HG03469 (cell line): ENCODE measurements around the gene NR1D1.
A peak's percentile ranks its signal among the peaks of the same experiment; 100 is the strongest.
"Not testable (repeated sequence)": the region's sequence is repeated elsewhere in the genome, so short reads cannot be mapped to it uniquely, and the experiment has no call there.

Experiments used
- ATAC-seq: cut with Tn5 transposase; IDR thresholded peaks from one replicate; pipeline ENCODE4 v1.9.1; 2021; ENCODE audit warnings: mild to moderate bottlenecking, moderate library complexity, moderate number of reproducible peaks; ENCODE audit not compliant: unreplicated experiment

The NR1D1 gene

DNA sequence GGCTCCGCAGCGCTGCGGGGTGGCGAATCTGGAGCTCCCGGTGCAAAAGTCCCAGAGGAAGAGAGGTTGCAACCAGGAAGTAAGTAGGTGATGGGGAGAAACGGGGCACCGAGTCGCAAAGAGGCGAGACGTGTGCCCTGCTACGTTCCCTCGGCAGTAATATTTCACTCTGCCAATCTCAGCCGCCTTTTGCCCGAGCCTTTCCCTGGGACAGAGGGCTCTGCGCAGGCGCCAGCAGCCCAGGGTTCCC, at the start of gene NR1D1:
Gene NR1D1, minus strand, starts transcription at position 171 of the 250 bp plus-strand sequence. CDS start 495 bp downstream, outside the sequence.
- ATAC-seq: no peak

DNA sequence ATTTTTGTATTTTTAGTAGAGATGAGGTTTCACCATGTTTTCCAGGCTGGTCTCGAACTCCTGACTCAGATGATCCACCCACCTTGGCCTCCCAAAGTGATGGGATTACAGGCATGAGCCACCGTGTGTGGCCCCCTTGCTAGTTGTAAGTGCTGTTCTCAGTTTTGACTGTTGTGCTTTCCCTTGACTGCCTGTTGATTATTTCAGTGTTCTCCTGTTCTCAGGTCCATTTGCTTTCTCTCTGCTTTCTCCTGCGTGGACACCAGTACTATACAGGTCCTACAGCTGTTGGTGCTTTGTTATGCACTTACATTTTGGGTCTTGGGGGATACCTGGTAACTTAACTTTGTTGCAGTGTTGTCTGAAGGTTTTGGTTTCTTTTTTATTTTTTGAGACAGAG, 48.1 kb upstream of the NR1D1 start:
- no peak for ATAC-seq

DNA sequence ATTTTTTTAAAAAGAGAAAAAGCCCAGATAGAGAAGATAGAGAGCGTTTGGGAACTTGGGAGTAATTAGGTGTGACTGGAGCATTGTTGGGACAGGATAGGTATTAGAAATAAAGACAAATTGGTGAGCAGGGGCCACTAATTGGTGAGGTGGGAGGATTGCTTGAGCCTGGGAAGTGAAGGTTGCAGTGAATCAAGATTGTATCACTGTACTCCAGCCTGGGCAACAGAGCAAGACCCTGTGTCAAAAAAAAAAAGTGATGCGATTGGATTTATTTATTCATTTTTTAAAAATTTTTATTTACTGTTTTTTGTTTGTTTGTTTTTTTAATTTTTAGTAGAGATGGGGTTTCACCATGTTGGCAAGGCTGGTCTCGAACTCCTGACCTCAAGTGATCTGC, 45.1 kb upstream of the NR1D1 start:
- ATAC-seq: no peak

DNA sequence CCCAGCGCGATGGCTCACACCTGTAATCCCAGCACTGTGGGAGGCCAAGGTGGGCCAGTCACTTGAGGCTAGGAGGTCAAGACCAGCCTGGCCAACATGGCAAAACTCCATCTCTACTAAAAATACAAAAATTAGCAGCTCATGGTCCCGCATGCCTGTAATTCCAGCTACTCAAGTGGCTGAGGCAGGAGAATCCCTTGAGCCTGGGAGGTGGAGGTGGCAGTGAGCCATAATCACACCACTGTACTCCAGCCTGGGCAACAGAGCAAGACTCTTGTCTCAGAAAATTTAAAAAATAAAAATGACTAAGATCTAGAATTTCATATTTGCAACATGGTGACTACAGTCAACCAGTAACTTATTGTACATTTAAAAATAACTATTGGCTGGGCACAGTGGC, 42.8 kb upstream of the NR1D1 start:
- not testable (repeated sequence) for ATAC-seq

- ATAC-seq: no peak
Observed at GRCh38 chr17:40139566-40140058, 39.2 kb upstream of the NR1D1 start.

GRCh38 chr17:40135817-40136216, 35.4 kb upstream of the NR1D1 start:
- ATAC-seq: no peak

DNA sequence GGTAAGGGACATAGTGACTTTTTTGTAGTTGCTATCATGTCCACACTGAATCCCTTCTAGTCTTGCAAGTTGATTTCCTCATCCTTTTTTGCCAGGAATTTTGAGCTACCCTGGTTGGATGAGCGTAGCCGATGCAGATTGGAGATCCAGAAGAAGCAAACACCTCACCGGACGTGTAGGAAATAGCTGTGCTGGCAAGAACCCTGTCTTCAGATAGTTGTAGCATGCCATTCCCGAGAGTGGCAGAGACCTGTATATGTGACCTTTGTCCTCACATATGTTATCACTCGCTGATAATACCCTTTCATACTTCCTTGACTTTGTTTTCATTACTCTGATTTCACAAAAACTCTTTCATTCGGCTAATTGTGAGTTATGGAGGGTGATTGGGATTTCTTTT, 33.8 kb upstream of the NR1D1 start:
- no peak for ATAC-seq

- ATAC-seq: no peak
Observed at GRCh38 chr17:40130352-40131042, 30.1 kb upstream of the NR1D1 start.

DNA sequence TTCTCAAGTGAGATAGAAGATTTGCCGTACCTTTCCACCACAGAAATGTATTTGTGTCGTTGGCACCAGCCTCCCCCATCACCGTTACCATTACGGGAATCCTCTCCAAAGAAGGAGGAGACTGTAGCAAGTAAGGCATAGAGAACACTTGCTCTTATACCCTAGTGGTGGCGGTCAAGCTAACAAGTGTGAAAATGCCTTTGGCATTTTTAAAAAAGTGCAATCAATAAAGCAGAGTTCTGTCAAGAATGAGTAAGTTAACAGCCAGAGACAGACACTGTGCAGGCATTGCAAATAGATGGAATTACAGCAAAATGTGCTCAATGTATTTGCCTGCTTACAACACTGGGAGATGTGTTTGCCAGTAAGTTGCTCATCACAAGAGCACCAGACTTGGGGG, 29.1 kb upstream of the NR1D1 start:
- no peak for ATAC-seq

DNA sequence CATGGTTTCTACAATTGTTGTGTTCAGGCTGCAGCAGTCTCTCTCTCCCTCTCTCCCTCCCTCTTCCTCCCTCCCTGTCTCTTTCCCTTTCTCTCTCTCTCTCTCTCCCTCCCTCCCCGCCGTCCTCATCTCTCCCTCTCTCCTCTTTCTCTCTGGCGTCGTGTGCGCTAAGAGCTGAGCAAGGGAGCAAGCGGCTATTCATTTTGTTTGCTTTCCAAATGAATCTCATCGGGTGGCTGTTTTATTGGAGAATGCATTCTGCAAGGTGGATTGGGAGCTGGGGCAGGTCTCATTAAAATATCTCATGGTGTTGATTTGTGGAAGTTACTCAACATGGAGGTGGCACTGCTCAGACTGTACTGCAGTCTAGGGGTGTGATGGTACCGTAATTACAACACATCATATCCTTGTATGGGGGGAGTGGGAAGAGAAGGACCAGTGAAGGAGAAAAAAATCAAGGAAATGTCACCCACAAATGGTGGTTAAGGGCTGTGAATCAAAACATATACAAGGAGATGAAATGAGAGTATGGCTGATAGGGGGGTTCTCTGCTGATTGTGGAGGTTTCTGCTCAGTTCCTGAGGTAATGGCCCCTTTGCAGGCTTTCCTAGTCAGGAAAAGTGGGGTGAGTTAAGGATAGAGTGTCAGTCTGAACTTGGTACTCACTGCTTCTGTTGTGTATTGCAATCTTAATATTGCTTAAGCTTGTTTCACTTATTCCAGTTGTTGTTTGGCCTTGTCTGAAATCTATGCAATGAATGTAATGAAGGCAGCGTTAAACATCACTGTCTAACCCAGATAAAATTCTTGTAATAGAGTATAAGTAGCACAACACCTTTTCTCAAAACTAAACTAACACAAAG, 24.1 kb upstream of the NR1D1 start:
- no peak for ATAC-seq

GRCh38 chr17:40123811-40124114, 23.4 kb upstream of the NR1D1 start:
- no peak for ATAC-seq

- ATAC-seq: no peak
Observed at GRCh38 chr17:40122999-40123810, 22.8 kb upstream of the NR1D1 start.

DNA sequence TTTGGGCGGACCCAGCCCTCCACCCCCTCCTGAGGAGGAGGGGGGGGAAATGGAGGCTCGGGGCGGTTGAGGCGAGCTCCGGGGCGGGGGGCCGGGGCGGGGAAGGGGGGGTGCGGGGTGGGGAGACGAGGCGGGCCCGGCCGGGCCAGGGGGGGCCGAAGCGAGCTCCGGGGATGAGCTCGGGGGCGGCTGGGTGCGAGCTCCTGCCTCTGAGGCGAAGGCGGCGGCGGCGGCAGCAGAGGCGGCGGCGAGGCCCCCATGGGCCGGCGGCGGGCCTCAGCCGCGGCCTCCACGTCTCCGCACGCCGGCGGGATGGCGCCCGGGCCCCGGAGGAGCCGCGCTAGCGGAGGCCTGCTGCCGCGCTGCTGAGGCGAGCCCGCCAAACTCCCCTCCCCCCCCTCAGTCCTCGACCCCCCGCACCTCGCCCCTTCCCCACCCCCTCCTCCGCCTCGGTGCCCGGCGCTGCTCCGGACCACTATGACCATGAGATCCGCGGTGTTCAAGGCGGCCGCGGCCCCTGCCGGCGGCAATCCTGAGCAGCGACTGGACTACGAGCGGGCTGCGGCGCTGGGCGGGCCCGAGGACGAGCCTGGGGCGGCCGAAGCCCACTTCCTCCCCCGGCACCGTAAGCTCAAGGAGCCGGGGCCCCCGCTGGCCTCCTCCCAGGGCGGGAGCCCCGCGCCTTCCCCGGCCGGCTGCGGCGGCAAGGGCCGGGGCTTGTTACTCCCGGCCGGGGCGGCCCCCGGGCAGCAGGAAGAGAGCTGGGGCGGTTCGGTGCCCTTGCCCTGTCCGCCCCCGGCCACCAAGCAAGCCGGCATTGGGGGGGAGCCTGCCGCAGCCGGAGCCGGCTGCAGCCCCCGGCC, 22.0 kb upstream of the NR1D1 start:
- no peak for ATAC-seq

DNA sequence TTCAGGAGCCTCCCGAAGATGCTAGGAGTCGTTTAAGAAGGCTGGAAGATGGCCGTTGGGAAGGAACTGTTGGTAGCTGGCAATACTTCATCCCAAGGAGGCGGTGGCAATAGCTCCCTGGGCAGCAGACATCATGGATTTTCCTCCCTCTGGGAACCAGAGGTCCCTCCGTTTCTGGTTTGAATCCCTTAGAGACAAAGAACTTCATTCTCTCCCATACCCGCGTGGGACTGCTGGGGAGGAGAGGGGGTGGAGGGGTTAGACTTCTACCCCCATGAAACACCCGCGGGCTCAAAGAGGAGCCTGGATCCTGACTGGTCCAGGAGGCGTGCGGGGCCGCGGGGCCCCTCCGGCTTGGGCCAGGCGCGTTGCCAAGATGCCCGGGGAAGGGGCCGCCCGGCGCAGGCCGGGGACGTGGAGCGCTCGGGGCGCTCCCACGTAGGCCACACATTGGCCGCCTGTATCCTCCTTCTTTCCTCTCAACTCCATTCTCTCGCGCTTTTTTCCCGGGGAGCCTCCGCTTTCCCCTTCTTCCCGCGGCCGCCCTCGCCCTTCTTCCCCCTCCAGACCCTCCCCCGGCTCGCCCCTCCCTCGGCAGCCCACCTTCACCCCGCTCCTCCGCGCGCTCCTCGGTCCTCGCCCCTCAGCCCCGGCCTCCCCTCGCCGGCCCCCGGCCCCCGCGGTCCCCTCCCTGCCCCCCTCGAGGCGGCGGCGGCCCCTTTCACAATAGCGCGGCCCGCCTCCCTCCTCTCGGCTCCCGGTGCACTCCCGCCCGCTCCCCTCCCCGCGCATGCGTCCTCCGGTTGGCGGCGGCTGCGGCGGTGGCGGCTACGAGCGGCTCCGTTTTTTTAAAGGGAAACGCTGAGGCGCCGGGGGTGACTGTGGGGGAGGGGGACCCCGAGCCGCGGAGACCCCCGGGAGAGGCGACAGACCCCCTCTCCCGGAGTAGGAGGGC, 21.1 kb upstream of the NR1D1 start, which contains the start of gene MSL1:
Gene MSL1, plus strand, starts transcription at position 791 of the 955 bp plus-strand sequence. CDS start 642 bp downstream, outside the sequence.
- no peak for ATAC-seq

GRCh38 chr17:40115101-40115436, 14.7 kb upstream of the NR1D1 start:
- no peak for ATAC-seq

GRCh38 chr17:40113907-40114245, 13.5 kb upstream of the NR1D1 start:
- ATAC-seq: no peak

DNA sequence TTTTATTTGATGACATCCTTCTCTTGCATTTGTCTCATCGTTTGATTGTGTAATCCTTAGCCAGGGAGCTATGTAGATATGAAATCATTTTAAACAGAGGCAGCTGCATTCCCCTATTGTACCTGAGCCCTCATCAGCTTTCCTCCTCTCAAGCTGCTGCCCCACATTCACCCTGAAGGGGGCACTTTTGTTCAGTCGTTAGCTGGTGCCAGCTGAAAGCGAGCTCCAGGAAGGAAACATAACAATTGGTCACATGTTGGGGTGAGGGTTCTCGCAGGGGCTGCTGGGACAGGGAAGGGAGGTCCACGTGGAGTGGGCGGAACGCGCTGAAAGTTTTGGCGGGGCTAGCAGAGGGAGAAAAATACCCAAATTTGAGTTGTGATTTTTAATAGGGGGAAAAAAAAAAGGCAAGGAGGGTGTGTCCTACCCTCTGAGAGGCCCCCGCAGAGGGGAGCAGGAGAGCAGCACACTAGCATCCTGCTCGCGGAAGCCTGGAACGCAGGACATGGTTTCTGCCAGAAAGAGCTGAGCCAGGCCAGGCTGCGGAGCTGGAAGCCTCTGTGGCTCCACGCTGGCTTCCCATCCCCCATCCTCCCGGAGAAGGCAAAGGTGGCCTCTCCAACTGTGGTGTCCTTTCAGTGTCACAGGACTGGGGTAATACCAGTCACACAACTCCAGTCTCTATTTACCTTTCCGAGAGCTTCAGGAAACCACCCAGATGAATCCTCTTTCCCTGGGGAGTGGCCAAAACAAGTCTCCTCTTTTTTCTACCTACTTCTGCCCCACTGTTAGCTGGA, 12.9 kb upstream of the NR1D1 start:
- peak; percentile 55 for ATAC-seq

DNA sequence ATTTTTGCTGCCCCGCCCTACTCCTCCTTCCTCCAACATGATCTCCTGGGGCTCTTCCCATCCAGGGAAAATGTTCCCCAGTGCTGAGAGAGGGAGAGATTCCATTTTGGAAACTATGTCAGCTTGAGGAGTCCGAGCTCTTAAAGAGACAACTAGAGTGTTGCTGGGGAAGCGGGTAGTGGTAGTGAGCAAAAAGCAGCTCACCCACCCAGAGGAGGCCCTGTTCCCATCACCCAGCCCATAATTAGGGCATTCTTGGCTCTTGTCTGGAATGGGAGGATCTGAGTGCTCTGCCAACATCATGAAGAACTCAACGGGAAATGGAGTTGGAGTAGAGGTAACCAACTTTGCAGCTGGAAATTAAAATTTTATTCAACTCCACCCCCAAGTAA, 12.3 kb upstream of the NR1D1 start:
- no peak for ATAC-seq

DNA sequence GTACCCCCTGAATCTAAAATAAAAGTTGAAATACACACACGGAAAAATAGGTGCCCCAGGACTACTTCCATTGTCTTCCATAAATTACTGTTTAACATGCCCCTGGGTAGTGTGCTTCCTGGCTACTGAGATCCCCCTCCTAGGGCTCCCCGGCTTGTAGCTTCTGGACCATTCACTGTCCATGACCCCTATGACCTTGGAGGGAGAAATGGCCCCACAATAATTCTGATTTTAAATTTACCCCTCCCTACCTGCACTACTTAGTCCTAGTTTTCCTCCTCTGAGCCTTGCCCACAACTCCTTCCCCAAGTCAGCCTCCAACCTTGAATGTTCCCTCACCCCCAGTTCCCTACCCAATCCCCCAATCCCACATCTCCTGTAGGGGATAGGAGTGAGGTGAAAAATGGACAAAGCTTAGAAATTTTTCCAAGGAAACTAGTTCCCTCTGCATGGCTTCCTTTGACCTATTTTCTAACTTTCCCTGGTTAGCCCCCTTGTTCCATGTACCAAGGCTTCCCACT, 11.9 kb upstream of the NR1D1 start:
- no peak for ATAC-seq
